Uterus (tissue), 4 donors: ENCODE measurements around the gene KLHL40. TPM values are rescaled to one million over a fixed set of nuclear protein-coding genes. Genes with fewer than 3 reads are reported as not detected.

Source experiments
- DNase-seq, 2 donors: peaks; one replicate each; pipeline ENCODE4 v3.0.0-alpha.2; 2019 to 2020
- H3K27ac ChIP-seq, 2 donors: fragments of 200-600 bp; sonication (generic); 1 replicate in 1 of 2; 2 replicates in 1 of 2; pipeline ENCODE4 v1.5.1; 2016 to 2018
- H3K27me3 ChIP-seq, 2 donors: fragments of 200-600 bp; sonication (generic); one replicate each; pipeline ENCODE4 v1.5.1; 2018 to 2019; ENCODE audit warnings: control low read depth in 1 of 2
- H3K36me3 ChIP-seq, 2 donors: fragments of 200-600 bp; sonication (generic); one replicate each; pipeline ENCODE4 v1.5.1; 2019; ENCODE audit warnings: control low read depth in 1 of 2
- H3K4me1 ChIP-seq, 2 donors: fragments of 200-600 bp; sonication (generic); one replicate each; pipeline ENCODE4 v1.5.1; 2018 to 2019; ENCODE audit warnings: control low read depth in 1 of 2
- H3K4me3 ChIP-seq, 2 donors: fragments of 200-600 bp; sonication (generic); 1 replicate in 1 of 2; 2 replicates in 1 of 2; pipeline ENCODE4 v1.5.1; 2018 to 2019; ENCODE audit warnings: mild to moderate bottlenecking in 1 of 2
- H3K9me3 ChIP-seq, 2 donors: fragments of 200-600 bp; sonication (generic); one replicate each; pipeline ENCODE4 v1.5.1; 2019; ENCODE audit warnings: control low read depth in 1 of 2
- CTCF ChIP-seq, 4 experiments: fragments of 200-600 bp in 2 of 4; fragments of 450-650 bp in 2 of 4; sonication (generic) in 2 of 4; IDR thresholded peaks; one replicate each; pipeline ENCODE4 v1.5.1; 2016 to 2019; ENCODE audit warnings: antibody characterized with exemption in 4 of 4, mild to moderate bottlenecking in 2 of 4, moderate library complexity in 1 of 4
- POLR2A ChIP-seq, 2 donors: fragments of 450-650 bp; IDR thresholded peaks; one replicate each; pipeline ENCODE4 v1.6.1; 2016; ENCODE audit warnings: antibody characterized with exemption in 2 of 2, mild to moderate bottlenecking in 1 of 2, moderate library complexity in 1 of 2
- intact Hi-C: fragments of 100-400 bp; cut with DNase I; formaldehyde crosslinking; loops from one replicate; pipeline ENCODE4 v1.15.1; 2023; ENCODE audit warnings: low total_unique reads
- total RNA-seq, 4 donors: library from RNA; depleted of rRNA in 3 of 4; stranded (reverse); fragments of >200 nt in 3 of 4; gene quantifications; one replicate each; pipeline versions ENCODE4 v1.1.0 to v1.2.4, GENCODE V29; 2014 to 2023
- donor health status: DM: yes; HTN: yes; CAD: no.

Gene KLHL40
- total RNA-seq, 4 donors from 2014 or later: not detected

GRCh38 chr3:42712688-42713372 is 27.5 kb downstream of the KLHL40 start:
- DNase-seq: no peak
- H3K27ac ChIP-seq: no peak overlapping the region
- intact Hi-C loops: no loop called here
- H3K36me3 ChIP-seq: no peaks in the 10 kb centered on the region
- no peaks in the 10 kb centered on the region for H3K4me1 ChIP-seq
- no peak overlapping the region for H3K4me3 ChIP-seq
- no peaks in the 10 kb centered on the region for H3K9me3 ChIP-seq
- H3K27me3 ChIP-seq: no peaks in the 10 kb centered on the region
- TF ChIP-seq POLR2A (IDR thresholded peaks at IDR 0.05) (no peak), CTCF (IDR thresholded peaks at IDR 0.05) (no peak)

GRCh38 chr3:42713747-42714146 is 28.4 kb downstream of the KLHL40 start:
- Histone ChIP-seq H3K4me1 (no peaks in the 10 kb centered on the region), H3K9me3 (no peaks in the 10 kb centered on the region), H3K27ac (no peak overlapping the region), H3K36me3 (no peaks in the 10 kb centered on the region), H3K27me3 (no peaks in the 10 kb centered on the region), H3K4me3 (no peak overlapping the region)
- DNase-seq: no peak
- intact Hi-C loops: no loop called here
- TF ChIP-seq CTCF (IDR thresholded peaks at IDR 0.05) (no peak), POLR2A (IDR thresholded peaks at IDR 0.05) (no peak)

GRCh38 chr3:42714171-42714852 is 29.0 kb downstream of the KLHL40 start:
- Histone ChIP-seq H3K4me1 (no peaks in the 10 kb centered on the region), H3K9me3 (no peaks in the 10 kb centered on the region), H3K36me3 (no peaks in the 10 kb centered on the region), H3K27me3 (no peaks in the 10 kb centered on the region), H3K4me3 (no peak overlapping the region), H3K27ac (no peak overlapping the region)
- no peak for TF ChIP-seq POLR2A (IDR thresholded peaks at IDR 0.05)
- TF ChIP-seq CTCF (IDR thresholded peaks at IDR 0.05): no peak
- intact Hi-C loops: no loop called here
- no peak for DNase-seq

- Histone ChIP-seq H3K27ac (no peak overlapping the region), H3K4me3 (no peak overlapping the region), H3K9me3 (no peaks in the 10 kb centered on the region), H3K4me1 (no peaks in the 10 kb centered on the region), H3K36me3 (no peaks in the 10 kb centered on the region), H3K27me3 (no peaks in the 10 kb centered on the region)
- intact Hi-C loops: no loop called here
- no peak for DNase-seq
- no peak for TF ChIP-seq POLR2A (IDR thresholded peaks at IDR 0.05)
- no peak for TF ChIP-seq CTCF (IDR thresholded peaks at IDR 0.05)
Observed at GRCh38 chr3:42717306-42717705, 32.0 kb downstream of the KLHL40 start.

- Histone ChIP-seq H3K9me3 (no peaks in the 10 kb centered on the region), H3K36me3 (no peaks in the 10 kb centered on the region), H3K4me1 (no peaks in the 10 kb centered on the region), H3K27ac (no peak overlapping the region), H3K4me3 (no peak overlapping the region), H3K27me3 (no peaks in the 10 kb centered on the region)
- TF ChIP-seq CTCF (IDR thresholded peaks at IDR 0.05): no peak
- no peak for TF ChIP-seq POLR2A (IDR thresholded peaks at IDR 0.05)
- DNase-seq: no peak
- intact Hi-C loops: no loop called here
Observed at GRCh38 chr3:42718338-42718737, 33.0 kb downstream of the KLHL40 start.
